Endothelial cell of umbilical vein (primary cell): ENCODE measurements around the gene ATP2C2. TPM values are rescaled to one million over a fixed set of nuclear protein-coding genes. Genes with fewer than 3 reads are reported as not detected.

Source experiments
- BruUV-seq: library from RNA; stranded (reverse); fragments of 400-500 nt; replicated peaks from 2 replicates; lab custom pipeline; 2021; lab: Mats Ljungman, UMichigan
- CTCF ChIA-PET: fragments of 300-600, 350-600 bp; sonication (Branson Sonifier 250); formaldehyde crosslinking; loops from one replicate; lab custom pipeline; 2021; ENCODE audit warnings: antibody characterized with exemption, inconsistent platforms; lab: Charles Lee
- POLR2A ChIA-PET: fragments of 300-600, 350-600 bp; sonication (Branson Sonifier 250); formaldehyde crosslinking; loops from one replicate; lab custom pipeline; 2021; ENCODE audit warnings: antibody characterized with exemption, inconsistent platforms; lab: Charles Lee
- DNase-seq: peaks from one replicate; pipeline ENCODE4 v3.0.0-alpha.2; 2011; ENCODE audit warnings: low read depth, low spot score
- FAIRE-seq: peaks from 2 replicates; lab custom pipeline; 2011; peaks lifted over from hg19 to GRCh38; lab: Jason Lieb, UNC
- H2AFZ ChIP-seq: 2 replicates; pipeline ENCODE4 v1.6.0; 2012; ENCODE audit warnings: low read depth, low read length, control low read depth, inconsistent platforms
- H3K27ac ChIP-seq: 2 replicates; pipeline ENCODE4 v1.5.1; 2011; ENCODE audit warnings: low read depth, mild to moderate bottlenecking, control low read depth, low read length, moderate library complexity; ENCODE audit not compliant: insufficient read depth
- H3K27me3 ChIP-seq, 2 experiments: 2 replicates each; pipeline versions ENCODE4 v1.6.0 to v1.6.1; 2011; ENCODE audit warnings: low read length in 2 of 2, mixed read lengths in 1 of 2; ENCODE audit not compliant: control insufficient read depth in 2 of 2, insufficient read depth in 2 of 2
- H3K36me3 ChIP-seq, 2 experiments: 2 replicates in 1 of 2; 3 replicates in 1 of 2; pipeline ENCODE4 v1.5.1; 2011; ENCODE audit warnings: low read length in 2 of 2, mild to moderate bottlenecking in 1 of 2, moderate library complexity in 1 of 2; ENCODE audit not compliant: control insufficient read depth in 2 of 2, insufficient read depth in 2 of 2; ENCODE audit errors: extremely low read depth in 1 of 2
- H3K4me1 ChIP-seq: 3 replicates; pipeline ENCODE4 v1.5.1; 2011; ENCODE audit warnings: mild to moderate bottlenecking, low read length; ENCODE audit not compliant: control insufficient read depth, insufficient read depth; ENCODE audit errors: extremely low read depth
- H3K4me2 ChIP-seq: 2 replicates; pipeline ENCODE4 v1.6.1; 2011; ENCODE audit warnings: low read length, control low read depth, mixed read lengths; ENCODE audit not compliant: insufficient read depth
- H3K4me3 ChIP-seq, 3 experiments: fragments of 200-600 bp in 1 of 3; sonication (generic), shearing (Covaris generic) in 1 of 3; replicated peaks in 1 of 3; 2 replicates each; pipeline ENCODE4 v1.5.1; 2011 to 2016; ENCODE audit warnings: control low read depth in 3 of 3, low read length in 3 of 3, mild to moderate bottlenecking in 2 of 3, inconsistent platforms in 1 of 3, low read depth in 1 of 3, moderate library complexity in 1 of 3; ENCODE audit not compliant: insufficient read depth in 1 of 3
- H3K79me2 ChIP-seq: 2 replicates; pipeline ENCODE4 v1.6.0; 2012; ENCODE audit warnings: low read length, inconsistent platforms; ENCODE audit not compliant: control insufficient read depth, insufficient read depth
- H3K9ac ChIP-seq: replicated peaks from 2 replicates; pipeline ENCODE3; 2011; ENCODE audit warnings: low read length, control low read depth; ENCODE audit not compliant: insufficient read depth; ENCODE audit errors: extremely low read depth
- H3K9me1 ChIP-seq: replicated peaks from 3 replicates; pipeline ENCODE4 v1.6.0; 2011; ENCODE audit warnings: mild to moderate bottlenecking, low read length; ENCODE audit not compliant: control insufficient read depth, insufficient read depth; ENCODE audit errors: extremely low read depth
- H3K9me3 ChIP-seq: replicated peaks from 2 replicates; pipeline ENCODE4 v1.5.1; 2012; ENCODE audit warnings: low read length, inconsistent platforms; ENCODE audit not compliant: control insufficient read depth, insufficient read depth
- H4K20me1 ChIP-seq: replicated peaks from 2 replicates; pipeline ENCODE3; 2011; ENCODE audit warnings: mild to moderate bottlenecking, low read length; ENCODE audit not compliant: control insufficient read depth, insufficient read depth; ENCODE audit errors: extremely low read depth
- CTCF ChIP-seq, 2 donors: IDR thresholded peaks; 1 replicate in 1 of 2; 2 replicates in 1 of 2; pipeline ENCODE4 v1.5.1; 2011; ENCODE audit warnings: low read length in 2 of 2, mild to moderate bottlenecking in 2 of 2, moderate library complexity in 2 of 2, control low read depth in 1 of 2, inconsistent platforms in 1 of 2, low read depth in 1 of 2; ENCODE audit not compliant: insufficient read depth in 1 of 2; ENCODE audit errors: extremely low read depth in 1 of 2
- EZH2 ChIP-seq: IDR thresholded peaks from 2 replicates; pipeline ENCODE4 v1.6.1; 2012; ENCODE audit warnings: borderline replicate concordance, low read depth, mild to moderate bottlenecking, moderate library complexity, low read length, inconsistent platforms; ENCODE audit not compliant: severe bottlenecking
- FOS ChIP-seq: IDR thresholded peaks from 2 replicates; pipeline ENCODE4 v1.6.1; 2011; ENCODE audit warnings: mild to moderate bottlenecking, low read length, moderate library complexity, borderline replicate concordance; ENCODE audit not compliant: insufficient read depth
- GATA2 ChIP-seq: IDR thresholded peaks from 2 replicates; pipeline ENCODE4 v1.7.0; 2011; ENCODE audit warnings: low read depth, mild to moderate bottlenecking, moderate library complexity, mixed read lengths, low read length; ENCODE audit not compliant: insufficient read length, insufficient read depth
- JUN ChIP-seq: IDR thresholded peaks from 2 replicates; pipeline ENCODE4 v1.6.1; 2011; ENCODE audit warnings: borderline replicate concordance, low read depth; ENCODE audit not compliant: insufficient read length, insufficient read depth
- MAX ChIP-seq: IDR thresholded peaks from 2 replicates; pipeline ENCODE4 v1.6.1; 2011; ENCODE audit not compliant: insufficient read depth, insufficient read length
- MYC ChIP-seq: IDR thresholded peaks from one replicate; pipeline ENCODE4 v1.6.1; 2011; ENCODE audit warnings: mild to moderate bottlenecking, low read depth, low read length
- POLR2A ChIP-seq: IDR thresholded peaks from 2 replicates; pipeline ENCODE4 v1.6.1; 2012; ENCODE audit warnings: low read depth, mild to moderate bottlenecking, control low read depth, low read length
- POLR2AphosphoS5 ChIP-seq: IDR thresholded peaks from 2 replicates; pipeline ENCODE4 v1.6.1; 2012; ENCODE audit warnings: low read depth, mild to moderate bottlenecking, control low read depth, low read length, moderate library complexity; ENCODE audit not compliant: insufficient read depth
- dilution Hi-C: fragments of 300-500 bp; cut with MboI; formaldehyde crosslinking; loops from one replicate; pipeline ENCODE4 v1.15.0; 2019; ENCODE audit warnings: low sequenced_read_pairs; ENCODE audit not compliant: extremely low pct_ligation_motif_present
- intact Hi-C: fragments of 100-400 bp; cut with micrococcal nuclease; formaldehyde crosslinking; loops from one replicate; pipeline ENCODE4 v1.10.0; 2022
- polyA plus RNA-seq, 4 experiments: library from polyadenylated mRNA; depleted of rRNA in 3 of 4; stranded (reverse) in 3 of 4; unstranded in 1 of 4; fragments of >200 nt; gene quantifications; 2 replicates each; pipeline versions ENCODE4 v1.2.1 to v1.2.3, GENCODE V29; 2011 to 2012; ENCODE audit warnings: missing spikeins in 1 of 4
- total RNA-seq: library from RNA; stranded (reverse); gene quantifications from 2 replicates; pipeline ENCODE4 v1.2.3, GENCODE V29; 2021

Gene ATP2C2
- total and polyA plus RNA-seq, 2 donors (not counting 3 experiments of a cell fraction or from before 2014, with no cell fraction given): not detected

GRCh38 chr16:84411768-84412167 is 43.4 kb downstream of the ATP2C2 start:
- Histone ChIP-seq H3K9me1 (no peaks in the 10 kb centered on the region), H3K4me3 (no peak overlapping the region), H3K4me2 (no peak overlapping the region), H3K27ac (no peak overlapping the region), H3K4me1 (no peaks in the 10 kb centered on the region), H4K20me1 (no peaks in the 10 kb centered on the region), H3K27me3 (peaks cover 0 to 3% of the 10 kb centered on the region in 2 experiments), H3K9me3 (no peaks in the 10 kb centered on the region), H2AFZ (no peak overlapping the region), H3K9ac (no peak overlapping the region), H3K79me2 (no peaks in the 10 kb centered on the region), H3K36me3 (no peaks in the 10 kb centered on the region)
- CTCF ChIA-PET: no interaction called here
- DNase-seq (no peak), FAIRE-seq (no peak)
- no TSS peak for BruUV-seq
- intact Hi-C loops: no loop called here
- no peak for TF ChIP-seq MAX
- TF ChIP-seq FOS: no peak
- no peak for TF ChIP-seq POLR2AphosphoS5
- TF ChIP-seq CTCF (IDR thresholded peaks at IDR 0.05; ENCODE audit: extremely low read depth in 1 of 2, insufficient read depth in 1 of 2, low read depth in 1 of 2, low read length in 2 of 2): no peak
- no peak for TF ChIP-seq MYC
- TF ChIP-seq JUN: no peak
- TF ChIP-seq GATA2: no peak
- no peak for TF ChIP-seq POLR2A
- TF ChIP-seq EZH2: no peak
- dilution Hi-C loops: loop anchor here (25.0 kb wide), 1 partner anchor 174 kb away; the partner anchor contains the start of gene KCNG4
- POLR2A ChIA-PET: no interaction called here
